Neutrophil (primary cell): ENCODE measurements around the gene GABRB2.

Experiments
- H3K27ac ChIP-seq: fragments of 200-600 bp; sonication (generic); 2 replicates; pipeline ENCODE4 v1.5.1; 2016; ENCODE audit warnings: mild to moderate bottlenecking, moderate library complexity
- H3K27me3 ChIP-seq: fragments of 200-600 bp; sonication (generic); 2 replicates; pipeline ENCODE4 v1.6.0; 2016; ENCODE audit warnings: mild to moderate bottlenecking
- H3K36me3 ChIP-seq: fragments of 200-600 bp; sonication (generic); 2 replicates; pipeline ENCODE4 v1.5.1; 2017
- H3K4me1 ChIP-seq, 2 experiments: fragments of 200-600 bp in 1 of 2; sonication (generic) in 1 of 2; 1 replicate in 1 of 2; 2 replicates in 1 of 2; pipeline versions ENCODE4 v1.5.1 to v1.6.1; 2013 to 2016; ENCODE audit warnings: low read depth in 1 of 2, low read length in 1 of 2, mild to moderate bottlenecking in 1 of 2, moderate library complexity in 1 of 2; ENCODE audit not compliant: control insufficient read depth in 1 of 2, insufficient read depth in 1 of 2
- H3K4me3 ChIP-seq, 2 experiments: fragments of 200-600 bp in 1 of 2; sonication (generic) in 1 of 2; 1 replicate in 1 of 2; 2 replicates in 1 of 2; pipeline ENCODE4 v1.5.1; 2013 to 2016; ENCODE audit warnings: low read depth in 1 of 2, low read length in 1 of 2, mild to moderate bottlenecking in 1 of 2, moderate library complexity in 1 of 2
- H3K9me3 ChIP-seq: fragments of 200-600 bp; sonication (generic); 2 replicates; pipeline ENCODE4 v1.5.1; 2016
- TF ChIP-seq, protein P1 (sequence below): fragments of 200-600 bp; sonication (generic); IDR thresholded peaks from 2 replicates; pipeline ENCODE4 v1.5.1; 2016; ENCODE audit warnings: antibody characterized with exemption

The GABRB2 gene

GRCh38 chr5:161546095-161546469 is 443 bp downstream of the GABRB2 start:
- no peak overlapping the region for H3K4me3 ChIP-seq

GRCh38 chr5:161545344-161546094 is 1.0 kb downstream of the GABRB2 start:
- Histone ChIP-seq H3K27me3 (peaks cover 74% of the 10 kb centered on the region), H3K36me3 (no peaks in the 10 kb centered on the region), H3K4me3 (no peak overlapping the region), H3K4me1 (peaks cover 2 to 7% of the 10 kb centered on the region in 2 experiments), H3K27ac (no peak overlapping the region), H3K9me3 (no peaks in the 10 kb centered on the region)
- TF ChIP-seq, protein P1, sequence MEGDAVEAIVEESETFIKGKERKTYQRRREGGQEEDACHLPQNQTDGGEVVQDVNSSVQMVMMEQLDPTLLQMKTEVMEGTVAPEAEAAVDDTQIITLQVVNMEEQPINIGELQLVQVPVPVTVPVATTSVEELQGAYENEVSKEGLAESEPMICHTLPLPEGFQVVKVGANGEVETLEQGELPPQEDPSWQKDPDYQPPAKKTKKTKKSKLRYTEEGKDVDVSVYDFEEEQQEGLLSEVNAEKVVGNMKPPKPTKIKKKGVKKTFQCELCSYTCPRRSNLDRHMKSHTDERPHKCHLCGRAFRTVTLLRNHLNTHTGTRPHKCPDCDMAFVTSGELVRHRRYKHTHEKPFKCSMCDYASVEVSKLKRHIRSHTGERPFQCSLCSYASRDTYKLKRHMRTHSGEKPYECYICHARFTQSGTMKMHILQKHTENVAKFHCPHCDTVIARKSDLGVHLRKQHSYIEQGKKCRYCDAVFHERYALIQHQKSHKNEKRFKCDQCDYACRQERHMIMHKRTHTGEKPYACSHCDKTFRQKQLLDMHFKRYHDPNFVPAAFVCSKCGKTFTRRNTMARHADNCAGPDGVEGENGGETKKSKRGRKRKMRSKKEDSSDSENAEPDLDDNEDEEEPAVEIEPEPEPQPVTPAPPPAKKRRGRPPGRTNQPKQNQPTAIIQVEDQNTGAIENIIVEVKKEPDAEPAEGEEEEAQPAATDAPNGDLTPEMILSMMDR = no peak

More at GRCh38 chr5:161546095-161546469, 443 bp downstream of the GABRB2 start:
- Histone ChIP-seq H3K9me3 (no peaks in the 10 kb centered on the region), H3K27ac (no peak overlapping the region), H3K36me3 (no peaks in the 10 kb centered on the region), H3K4me1 (peaks cover 2 to 7% of the 10 kb centered on the region in 2 experiments), H3K27me3 (peaks cover 74% of the 10 kb centered on the region)
- TF ChIP-seq, protein P1 = no peak

GRCh38 chr5:161544350-161544765 is 2.2 kb downstream of the GABRB2 start:
- H3K9me3 ChIP-seq = no peaks in the 10 kb centered on the region
- H3K4me3 ChIP-seq = no peak overlapping the region
- TF ChIP-seq, protein P1 = no peak
- peaks cover 62% of the 10 kb centered on the region for H3K27me3 ChIP-seq
- H3K4me1 ChIP-seq = peaks cover 2 to 7% of the 10 kb centered on the region in 2 experiments
- no peak overlapping the region for H3K27ac ChIP-seq
- H3K36me3 ChIP-seq = no peaks in the 10 kb centered on the region

- H3K27me3 ChIP-seq = peaks cover 9% of the 10 kb centered on the region
- no peak overlapping the region for H3K27ac ChIP-seq
- no peaks in the 10 kb centered on the region for H3K4me1 ChIP-seq
- no peaks in the 10 kb centered on the region for H3K36me3 ChIP-seq
- TF ChIP-seq, protein P1 = no peak
- no peak overlapping the region for H3K4me3 ChIP-seq
- H3K9me3 ChIP-seq = no peaks in the 10 kb centered on the region
These were observed 7.5 kb downstream of the GABRB2 start for GRCh38 chr5:161539016-161539415.

DNA sequence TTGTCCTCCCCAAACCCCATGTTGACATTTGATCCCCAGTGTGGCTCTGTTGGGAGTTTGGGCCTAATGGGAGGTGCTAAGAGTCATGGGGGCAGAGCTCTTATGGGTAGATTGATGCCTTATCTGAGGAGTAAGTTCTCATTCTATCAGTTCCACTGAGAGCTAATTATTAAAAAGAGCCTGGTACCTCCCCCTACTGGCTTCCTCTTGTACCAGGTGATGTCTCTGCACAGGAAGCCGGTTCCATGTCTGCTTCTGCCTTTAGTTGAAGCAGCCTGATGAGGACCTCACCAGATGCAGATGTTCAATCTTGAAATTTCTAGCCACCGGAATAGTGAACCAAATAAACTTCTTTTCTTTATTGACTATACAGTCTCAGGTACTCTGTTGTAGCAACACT is 10.8 kb downstream of the GABRB2 start:
- Histone ChIP-seq H3K27me3 (no peaks in the 10 kb centered on the region), H3K36me3 (no peaks in the 10 kb centered on the region), H3K4me3 (no peak overlapping the region), H3K4me1 (no peaks in the 10 kb centered on the region), H3K9me3 (no peaks in the 10 kb centered on the region), H3K27ac (no peak overlapping the region)
- TF ChIP-seq, protein P1 = no peak
